CD4-positive, alpha-beta T cell treated with Interleukin-10 for 1 hour (primary cell): ENCODE data around the gene SLC4A2.
"Not testable (repeated sequence)": the region's sequence is repeated elsewhere in the genome, so short reads cannot be mapped to it uniquely, and the experiment has no call there.

Experiments
- DNase-seq: peaks from one replicate; pipeline ENCODE4 v3.0.0-alpha.2; 2020

The SLC4A2 gene, protein sequence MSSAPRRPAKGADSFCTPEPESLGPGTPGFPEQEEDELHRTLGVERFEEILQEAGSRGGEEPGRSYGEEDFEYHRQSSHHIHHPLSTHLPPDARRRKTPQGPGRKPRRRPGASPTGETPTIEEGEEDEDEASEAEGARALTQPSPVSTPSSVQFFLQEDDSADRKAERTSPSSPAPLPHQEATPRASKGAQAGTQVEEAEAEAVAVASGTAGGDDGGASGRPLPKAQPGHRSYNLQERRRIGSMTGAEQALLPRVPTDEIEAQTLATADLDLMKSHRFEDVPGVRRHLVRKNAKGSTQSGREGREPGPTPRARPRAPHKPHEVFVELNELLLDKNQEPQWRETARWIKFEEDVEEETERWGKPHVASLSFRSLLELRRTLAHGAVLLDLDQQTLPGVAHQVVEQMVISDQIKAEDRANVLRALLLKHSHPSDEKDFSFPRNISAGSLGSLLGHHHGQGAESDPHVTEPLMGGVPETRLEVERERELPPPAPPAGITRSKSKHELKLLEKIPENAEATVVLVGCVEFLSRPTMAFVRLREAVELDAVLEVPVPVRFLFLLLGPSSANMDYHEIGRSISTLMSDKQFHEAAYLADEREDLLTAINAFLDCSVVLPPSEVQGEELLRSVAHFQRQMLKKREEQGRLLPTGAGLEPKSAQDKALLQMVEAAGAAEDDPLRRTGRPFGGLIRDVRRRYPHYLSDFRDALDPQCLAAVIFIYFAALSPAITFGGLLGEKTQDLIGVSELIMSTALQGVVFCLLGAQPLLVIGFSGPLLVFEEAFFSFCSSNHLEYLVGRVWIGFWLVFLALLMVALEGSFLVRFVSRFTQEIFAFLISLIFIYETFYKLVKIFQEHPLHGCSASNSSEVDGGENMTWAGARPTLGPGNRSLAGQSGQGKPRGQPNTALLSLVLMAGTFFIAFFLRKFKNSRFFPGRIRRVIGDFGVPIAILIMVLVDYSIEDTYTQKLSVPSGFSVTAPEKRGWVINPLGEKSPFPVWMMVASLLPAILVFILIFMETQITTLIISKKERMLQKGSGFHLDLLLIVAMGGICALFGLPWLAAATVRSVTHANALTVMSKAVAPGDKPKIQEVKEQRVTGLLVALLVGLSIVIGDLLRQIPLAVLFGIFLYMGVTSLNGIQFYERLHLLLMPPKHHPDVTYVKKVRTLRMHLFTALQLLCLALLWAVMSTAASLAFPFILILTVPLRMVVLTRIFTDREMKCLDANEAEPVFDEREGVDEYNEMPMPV

DNA sequence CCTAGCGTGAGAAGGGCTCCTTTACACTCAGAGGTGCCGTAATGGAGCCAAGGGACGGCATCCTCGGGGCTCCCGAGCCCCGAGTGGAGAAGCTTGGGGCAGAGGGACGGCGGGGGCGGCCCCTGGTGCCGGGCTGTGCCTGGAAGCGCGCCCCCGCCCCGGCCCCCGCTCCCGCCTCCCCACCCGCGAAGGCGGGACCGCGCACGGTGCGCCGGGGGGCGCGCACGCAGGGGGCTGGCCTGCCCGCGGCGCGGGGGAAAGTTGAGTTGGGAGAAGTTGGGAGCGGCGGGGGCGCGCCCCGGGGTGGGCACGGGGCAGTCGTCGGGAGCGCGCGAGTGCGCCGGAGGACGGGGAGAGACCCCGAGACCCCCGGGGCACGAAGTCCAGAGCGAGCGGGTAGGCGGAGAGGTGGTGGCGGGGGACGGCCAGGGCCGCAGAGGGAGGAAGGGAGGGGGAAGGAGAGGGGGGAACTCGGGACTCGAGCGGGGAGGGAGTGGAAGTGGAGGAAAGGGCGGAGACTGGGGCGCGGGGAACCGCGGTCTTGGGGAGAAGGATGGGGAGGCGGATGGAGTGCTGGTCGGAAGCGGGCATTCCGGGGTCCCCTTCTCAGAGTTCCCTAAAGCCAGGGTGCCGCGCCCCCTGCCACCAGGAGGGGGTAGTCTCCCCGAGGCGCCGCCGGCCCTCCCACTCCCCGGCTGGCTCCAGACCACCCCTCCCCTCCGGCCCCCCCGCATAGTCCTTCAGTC, at the start of gene SLC4A2:
Gene SLC4A2, plus strand, starts transcription at position 223 of the 746 bp plus-strand sequence. CDS start 2,399 bp downstream, outside the sequence.
- peak; percentile 75 for DNase-seq

DNA sequence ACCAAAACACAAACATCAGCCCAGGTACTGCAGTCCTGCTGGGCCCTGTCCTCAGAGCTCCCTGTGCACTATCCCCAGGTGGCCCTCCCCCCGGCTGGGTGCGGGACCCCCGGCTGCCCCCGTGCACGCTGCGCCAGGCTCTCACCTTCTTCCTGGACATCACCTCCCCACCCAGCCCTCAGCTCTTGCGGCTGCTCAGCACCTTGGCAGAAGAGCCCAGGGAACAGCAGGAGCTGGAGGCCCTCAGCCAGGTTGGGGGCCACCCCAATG, 49.4 kb upstream of the SLC4A2 start:
- DNase-seq: no peak

DNA sequence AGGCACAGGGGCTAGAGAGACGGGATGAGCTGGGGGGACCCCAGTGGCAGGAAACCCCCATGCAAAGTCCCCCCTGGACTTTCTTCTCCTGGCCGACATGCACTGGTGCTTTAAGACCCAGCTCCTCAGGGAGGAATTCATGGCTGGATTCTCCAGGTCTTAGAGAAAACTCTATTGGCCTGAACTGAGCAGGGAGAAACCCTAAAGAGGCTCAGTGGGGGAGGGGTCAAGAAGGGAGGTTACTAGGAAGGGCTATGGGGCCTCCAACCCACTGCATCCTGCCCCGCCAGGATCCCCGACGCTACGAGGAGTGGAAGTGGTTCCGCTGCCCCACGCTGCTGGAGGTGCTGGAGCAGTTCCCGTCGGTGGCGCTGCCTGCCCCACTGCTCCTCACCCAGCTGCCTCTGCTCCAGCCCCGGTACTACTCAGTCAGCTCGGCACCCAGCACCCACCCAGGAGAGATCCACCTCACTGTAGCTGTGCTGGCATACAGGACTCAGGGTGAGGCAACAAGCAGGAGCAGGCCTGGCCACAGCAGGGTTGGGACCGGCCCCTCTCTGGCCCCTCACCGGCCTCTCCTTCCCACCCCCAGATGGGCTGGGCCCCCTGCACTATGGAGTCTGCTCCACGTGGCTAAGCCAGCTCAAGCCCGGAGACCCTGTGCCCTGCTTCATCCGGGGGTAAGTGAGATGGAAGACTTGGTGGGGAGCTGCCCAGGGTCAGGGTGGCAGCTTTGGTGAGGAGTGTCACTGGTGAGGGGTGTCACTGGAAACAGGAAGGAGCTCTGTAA, 48.9 kb upstream of the SLC4A2 start:
- DNase-seq: peak; percentile 55

DNA sequence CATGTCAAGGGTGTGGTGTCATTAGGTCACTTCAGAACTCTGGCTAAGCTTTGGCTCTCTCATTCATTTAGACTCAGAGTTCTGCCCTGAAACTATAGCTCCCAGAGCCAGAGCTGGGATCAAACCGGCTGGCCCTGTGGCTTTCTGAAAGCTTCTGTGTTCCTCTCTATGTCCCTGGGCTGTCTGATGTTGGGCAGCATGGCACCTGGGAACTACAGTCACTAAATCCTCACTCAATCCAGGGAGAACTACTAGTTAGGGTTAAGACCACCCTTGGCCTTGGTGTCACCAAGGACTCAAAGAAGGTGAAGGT, 48.3 kb upstream of the SLC4A2 start:
- no peak for DNase-seq

DNA sequence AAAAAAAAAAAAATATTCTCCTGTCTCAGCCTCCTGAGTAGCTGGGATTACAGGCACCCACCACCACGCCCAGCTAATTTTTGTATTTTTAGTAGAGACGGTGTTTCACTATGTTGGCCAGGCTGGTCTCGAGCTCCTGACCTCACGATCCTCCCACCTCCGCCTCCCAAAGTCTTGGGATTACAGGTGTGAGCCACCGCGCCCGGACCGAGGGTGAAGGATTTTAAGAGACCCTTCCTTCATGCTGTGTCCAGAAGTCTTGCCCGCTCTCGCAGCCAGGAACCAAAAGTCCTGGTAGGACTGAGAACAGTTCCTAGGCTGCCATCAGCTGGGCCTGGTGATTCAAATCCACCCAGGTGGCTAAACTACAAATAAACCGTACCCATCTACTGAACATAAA, 47.8 kb upstream of the SLC4A2 start:
- not testable (repeated sequence) for DNase-seq

DNA sequence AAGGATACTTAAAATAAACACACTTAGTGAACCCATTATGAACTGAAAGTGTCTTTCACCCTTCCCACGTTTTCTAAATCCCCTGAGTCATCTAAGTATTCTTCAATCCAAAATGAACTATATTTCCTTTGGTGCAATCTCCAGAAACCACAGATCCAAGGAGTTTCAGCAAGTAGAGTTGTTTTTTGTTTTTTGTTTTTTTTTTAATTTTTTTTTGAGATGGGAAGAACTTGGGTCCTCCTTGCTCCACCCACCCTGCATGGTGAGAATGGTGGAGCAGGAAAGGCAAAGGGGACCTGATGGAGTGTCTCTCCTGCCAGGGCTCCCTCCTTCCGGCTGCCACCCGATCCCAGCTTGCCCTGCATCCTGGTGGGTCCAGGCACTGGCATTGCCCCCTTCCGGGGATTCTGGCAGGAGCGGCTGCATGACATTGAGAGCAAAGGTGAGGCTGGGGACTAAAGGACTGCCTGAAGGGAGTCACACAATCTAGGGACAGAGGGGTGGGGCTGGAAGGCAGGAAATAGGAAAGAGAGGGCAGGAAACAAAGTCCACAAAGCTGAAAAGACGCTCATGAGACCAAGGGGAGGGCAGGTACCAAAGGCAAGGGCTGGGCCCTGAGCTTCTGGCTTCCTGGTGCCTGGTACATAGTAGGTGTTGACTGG, 47.2 kb upstream of the SLC4A2 start:
- DNase-seq: no peak

DNA sequence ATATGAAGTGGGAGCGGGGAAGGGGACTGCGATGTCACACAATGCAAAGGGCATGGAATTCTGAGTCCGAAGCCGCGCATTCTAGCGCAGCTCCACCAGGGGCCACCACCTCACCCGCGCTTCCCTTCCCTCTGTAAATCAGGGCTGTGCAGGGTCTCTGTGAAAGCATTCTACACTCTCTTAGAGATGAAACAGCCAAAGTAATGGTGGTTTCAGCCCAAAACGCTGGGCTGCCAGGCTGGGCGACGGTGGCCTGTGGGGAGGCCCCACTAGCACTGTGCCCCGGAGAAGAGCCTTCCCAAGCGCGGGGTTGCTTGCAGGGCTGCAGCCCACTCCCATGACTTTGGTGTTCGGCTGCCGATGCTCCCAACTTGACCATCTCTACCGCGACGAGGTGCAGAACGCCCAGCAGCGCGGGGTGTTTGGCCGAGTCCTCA, 46.5 kb upstream of the SLC4A2 start:
- no peak for DNase-seq

DNA sequence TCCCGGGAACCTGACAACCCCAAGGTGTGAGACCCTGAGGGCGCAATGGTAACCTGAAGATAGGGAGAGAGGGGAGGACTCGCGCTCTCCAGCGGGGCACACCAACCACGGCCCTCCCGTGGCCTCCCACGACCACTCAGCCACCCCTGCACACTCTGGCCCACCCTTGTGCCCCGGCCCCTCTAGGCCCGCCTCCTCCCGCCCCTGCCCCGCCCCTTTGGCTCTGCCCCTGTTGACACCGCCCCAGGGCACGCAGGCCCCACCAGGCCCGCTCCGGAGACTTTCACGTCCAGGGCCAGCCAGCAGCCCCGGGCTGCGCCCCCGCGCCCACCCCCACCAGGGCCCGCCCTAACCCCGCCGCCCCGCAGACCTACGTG, 46.0 kb upstream of the SLC4A2 start:
- DNase-seq: no peak

DNA sequence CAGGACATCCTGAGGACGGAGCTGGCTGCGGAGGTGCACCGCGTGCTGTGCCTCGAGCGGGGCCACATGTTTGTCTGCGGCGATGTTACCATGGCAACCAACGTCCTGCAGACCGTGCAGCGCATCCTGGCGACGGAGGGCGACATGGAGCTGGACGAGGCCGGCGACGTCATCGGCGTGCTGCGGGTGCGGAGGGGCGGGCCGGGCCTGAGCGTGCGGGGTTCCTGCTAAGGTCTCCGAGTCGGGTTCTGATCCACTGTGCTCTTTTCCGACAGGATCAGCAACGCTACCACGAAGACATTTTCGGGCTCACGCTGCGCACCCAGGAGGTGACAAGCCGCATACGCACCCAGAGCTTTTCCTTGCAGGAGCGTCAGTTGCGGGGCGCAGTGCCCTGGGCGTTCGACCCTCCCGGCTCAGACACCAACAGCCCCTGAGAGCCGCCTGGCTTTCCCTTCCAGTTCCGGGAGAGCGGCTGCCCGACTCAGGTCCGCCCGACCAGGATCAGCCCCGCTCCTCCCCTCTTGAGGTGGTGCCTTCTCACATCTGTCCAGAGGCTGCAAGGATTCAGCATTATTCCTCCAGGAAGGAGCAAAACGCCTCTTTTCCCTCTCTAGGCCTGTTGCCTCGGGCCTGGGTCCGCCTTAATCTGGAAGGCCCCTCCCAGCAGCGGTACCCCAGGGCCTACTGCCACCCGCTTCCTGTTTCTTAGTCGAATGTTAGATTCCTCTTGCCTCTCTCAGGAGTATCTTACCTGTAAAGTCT, 45.5 kb upstream of the SLC4A2 start:
- DNase-seq: peak; percentile 96

DNA sequence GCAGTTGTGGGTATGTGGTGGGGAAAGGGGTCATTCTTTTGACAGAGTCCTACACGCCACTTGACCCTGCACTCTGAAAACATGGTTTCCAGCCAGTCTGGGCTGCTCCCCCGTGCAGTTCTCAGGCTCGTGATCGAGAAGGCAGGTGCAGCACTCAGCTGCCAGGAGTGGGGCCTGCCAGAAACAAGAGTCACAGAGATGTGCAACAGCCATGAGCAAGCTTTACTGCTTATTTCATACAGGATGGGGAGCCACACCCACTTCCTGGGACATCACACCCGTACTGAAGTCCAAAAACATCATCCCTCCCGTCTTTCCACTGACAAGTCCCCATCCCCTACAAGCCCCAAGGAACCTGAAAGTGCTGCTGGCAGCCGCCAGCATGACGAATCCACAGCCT, 44.4 kb upstream of the SLC4A2 start:
- DNase-seq: peak; percentile 46

DNA sequence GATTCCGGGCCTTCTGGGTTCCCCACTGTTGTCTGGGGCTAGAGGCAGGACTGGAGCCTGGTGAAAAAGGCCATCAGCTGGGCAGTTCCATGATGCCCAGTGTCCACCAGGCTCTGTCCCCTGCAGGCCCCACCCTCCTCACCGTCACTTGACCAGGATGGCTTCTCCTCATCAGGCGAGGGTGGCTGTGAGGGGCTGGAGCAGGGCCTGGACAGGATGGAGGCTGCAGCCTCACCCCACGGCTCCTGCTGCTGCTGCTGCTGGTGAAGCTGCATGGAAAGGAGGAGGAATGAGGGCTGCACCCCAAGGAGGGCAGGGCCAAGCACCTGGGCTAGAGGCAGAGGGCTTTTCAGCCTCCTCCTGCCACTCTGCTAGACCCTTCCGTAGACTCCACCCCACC, 43.4 kb upstream of the SLC4A2 start:
- no peak for DNase-seq

DNA sequence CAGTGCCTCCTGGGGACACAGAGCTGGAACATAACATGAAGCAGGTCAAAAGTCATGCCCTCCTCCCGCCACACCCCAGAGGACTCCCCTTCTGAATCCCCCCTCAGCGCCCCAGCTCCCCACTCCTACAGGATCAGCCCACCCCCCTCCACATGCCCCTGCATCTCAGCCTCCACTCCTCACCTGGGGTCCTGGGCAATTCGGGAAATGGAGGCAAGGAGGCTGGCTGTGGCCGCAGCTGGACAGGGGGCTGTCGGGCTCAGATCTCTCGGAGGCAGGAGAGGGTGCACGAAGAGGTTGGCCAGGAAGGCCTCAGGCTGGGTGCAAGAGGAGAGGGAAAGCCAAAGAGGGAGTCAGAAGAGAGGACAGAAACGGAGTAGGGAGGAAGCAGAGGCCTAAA, 42.9 kb upstream of the SLC4A2 start:
- DNase-seq: no peak

DNA sequence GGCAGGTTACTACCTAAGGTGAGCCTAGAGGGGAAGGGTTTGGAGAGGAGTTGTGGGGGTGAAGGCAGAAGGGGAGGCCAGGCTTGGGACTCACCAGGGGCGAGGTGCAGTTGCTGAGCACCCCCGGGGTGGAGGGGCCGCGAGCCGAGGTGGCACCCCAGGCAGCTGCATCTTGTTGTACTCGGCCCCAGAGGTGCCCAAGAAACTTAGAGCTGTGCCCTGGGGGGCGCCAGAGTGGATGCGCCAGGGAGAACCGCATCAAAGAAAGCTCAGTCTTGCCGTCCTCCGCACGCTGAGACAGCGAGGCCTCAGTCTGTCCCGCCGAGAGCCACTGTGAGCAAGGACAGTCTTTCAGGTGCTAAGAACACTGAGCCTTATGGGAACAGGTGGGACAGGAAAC, 42.4 kb upstream of the SLC4A2 start:
- no peak for DNase-seq

DNA sequence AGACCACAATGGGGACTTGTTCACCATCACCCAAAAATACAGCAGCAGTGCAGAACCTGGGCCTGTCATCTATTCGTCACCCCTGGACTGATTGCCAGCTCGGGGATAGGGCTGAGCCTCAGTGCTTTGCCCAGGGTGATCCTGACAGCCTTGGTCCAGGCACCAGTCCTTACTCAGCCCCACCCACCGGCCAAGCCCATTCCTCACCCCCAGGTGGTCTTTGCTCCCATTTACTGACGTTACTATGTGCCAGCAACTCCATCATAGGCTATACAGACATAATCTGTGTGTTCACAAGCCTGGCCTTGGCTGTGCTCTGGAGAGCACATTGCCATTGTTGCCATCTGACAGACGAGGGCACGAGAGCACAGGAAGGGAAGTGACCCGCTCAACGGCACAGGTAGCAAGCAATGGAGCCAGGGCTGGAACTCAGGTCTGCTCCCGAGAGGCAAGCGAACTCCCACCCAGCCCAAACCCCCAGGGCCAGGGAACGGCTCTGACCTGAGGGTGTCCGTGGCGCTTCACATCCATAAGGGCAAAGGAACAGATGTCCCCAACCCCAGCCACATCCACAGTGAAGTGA, 41.9 kb upstream of the SLC4A2 start:
- no peak for DNase-seq

DNA sequence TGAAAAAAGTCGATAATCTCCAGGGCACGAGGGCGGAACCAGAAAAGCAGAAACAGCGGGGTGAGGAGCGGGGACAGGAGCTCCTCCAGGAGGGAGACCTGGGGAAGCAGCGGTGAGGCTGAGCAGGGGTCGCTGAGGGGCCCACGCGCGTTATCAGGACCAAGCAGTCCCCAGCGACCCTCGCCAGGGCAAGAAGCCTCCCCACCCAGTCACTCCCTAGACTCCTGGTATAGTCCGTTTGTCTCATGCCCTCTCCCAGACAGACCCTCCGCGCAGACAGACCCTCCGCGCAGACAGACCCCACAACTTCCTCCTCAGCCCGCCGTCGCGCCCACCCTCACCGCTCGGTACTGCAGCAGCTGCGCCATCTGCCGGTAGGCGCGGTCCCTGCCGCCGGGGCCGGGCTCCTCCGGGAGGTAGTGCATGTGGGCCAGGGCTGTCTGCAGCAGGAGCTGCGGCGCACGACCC, 41.4 kb upstream of the SLC4A2 start:
- DNase-seq: peak; percentile 85

DNA sequence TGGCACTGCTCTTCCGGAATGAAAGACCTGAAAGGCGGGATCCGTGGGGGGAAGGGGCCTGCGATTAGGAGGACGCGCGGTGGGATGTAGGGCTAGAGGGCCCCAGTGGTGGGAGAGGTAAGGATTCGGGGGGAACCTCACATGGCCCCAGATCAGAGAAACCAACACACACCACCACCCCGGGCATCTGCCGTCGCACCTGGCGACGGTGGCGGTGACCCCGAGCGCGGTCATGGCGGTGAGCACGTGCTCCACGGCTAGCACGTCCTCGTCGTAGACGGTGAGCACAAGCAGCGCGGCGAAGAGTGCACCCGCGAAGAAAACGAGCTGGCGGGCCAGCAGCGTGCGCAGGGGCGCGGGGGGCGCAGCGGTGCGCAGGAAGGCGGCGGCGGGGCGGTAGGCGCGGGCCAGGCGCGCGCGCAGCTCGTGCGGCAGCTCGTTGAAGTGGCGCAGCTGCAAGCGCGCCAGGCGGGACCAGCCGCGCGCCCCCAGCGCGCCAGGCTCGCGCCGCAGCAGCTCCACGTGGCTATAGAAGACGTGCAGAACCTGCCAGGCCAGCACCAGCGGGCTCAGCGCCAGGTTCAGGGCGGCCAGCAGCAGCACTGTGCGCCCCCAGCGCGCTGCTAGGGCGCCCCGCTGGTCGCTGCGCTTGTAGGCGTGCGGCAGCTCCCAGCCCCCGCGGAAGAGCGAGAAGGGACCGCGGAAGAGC, 40.8 kb upstream of the SLC4A2 start:
- DNase-seq: peak; percentile 43

DNA sequence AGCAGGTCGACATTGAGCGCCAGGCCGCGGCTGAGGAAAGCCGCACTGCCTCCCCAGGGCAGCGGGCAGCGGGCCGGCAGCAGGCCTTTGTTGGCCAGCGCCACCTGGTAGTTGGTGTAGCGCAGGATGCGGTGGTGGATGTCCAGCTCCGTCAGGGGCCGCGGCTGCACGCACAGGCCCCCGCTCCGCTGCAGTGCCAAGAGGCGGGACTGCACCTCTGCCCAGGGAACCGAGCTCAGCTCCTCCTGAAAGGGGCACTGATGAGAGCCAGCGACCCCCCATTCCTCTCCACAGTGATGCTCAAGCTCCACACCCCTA, 40.3 kb upstream of the SLC4A2 start:
- no peak for DNase-seq

DNA sequence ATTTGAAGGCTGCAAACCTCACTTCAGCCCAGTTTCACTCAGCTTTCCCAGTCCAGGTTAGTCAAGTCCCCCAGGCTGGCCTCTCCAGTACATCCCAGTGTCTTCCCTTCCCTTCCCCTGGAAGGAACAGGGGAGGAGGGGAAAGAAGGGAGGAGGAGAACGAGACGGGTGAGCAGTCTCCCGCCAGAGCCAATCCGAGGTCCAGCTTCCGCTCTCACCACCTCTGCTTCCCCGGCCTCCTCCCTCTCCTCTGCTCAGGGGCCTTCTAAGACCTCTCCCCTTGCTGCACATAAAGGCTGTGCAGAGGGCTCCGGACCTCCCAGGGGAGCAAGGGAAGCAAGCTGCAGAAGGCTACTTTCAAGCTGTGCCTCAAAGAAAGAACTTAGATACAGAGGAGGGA, 39.2 kb upstream of the SLC4A2 start:
- no peak for DNase-seq

DNA sequence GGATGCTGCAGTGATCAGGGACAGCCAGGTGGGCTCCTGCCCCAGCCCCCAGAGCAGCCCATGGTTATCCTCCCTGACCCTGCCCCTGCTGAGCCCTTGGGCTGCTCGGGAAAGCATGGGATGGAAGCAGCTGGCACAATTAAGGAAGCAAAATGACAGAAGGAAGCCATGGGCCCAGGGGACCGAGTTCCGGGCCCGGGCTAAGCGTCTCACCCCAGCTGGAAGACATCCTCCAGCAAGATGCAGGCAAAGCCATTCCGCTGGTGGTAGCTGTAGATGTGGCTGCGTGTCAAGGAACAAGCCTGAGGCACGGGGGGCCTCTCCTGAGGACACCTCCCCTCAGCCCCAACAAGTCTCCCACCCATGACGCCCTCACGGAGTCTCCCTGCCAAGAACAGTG, 36.2 kb upstream of the SLC4A2 start:
- DNase-seq: no peak
